Dendritic cell treated with granulocyte-macrophage colony-stimulating factor and Interleukin-4, amounts not matched to agents 40 ng/mL and 50 ng/mL, for 4 days (primary cell): ENCODE results near the gene CSN1S1.
"Not testable (repeated sequence)": the region's sequence is repeated elsewhere in the genome, so short reads cannot be mapped to it uniquely, and the experiment has no call there.

Source experiments
- H3K27ac Mint-ChIP-seq: one replicate; pipeline ENCODE4 v1.8.0; 2022; ENCODE audit warnings: mild to moderate bottlenecking, mixed read lengths
- H3K27me3 Mint-ChIP-seq: one replicate; pipeline ENCODE4 v1.8.0; 2022; ENCODE audit warnings: mild to moderate bottlenecking, mixed read lengths
- H3K36me3 Mint-ChIP-seq: one replicate; pipeline ENCODE4 v1.8.0; 2022; ENCODE audit warnings: low read depth, mixed read lengths
- H3K4me1 Mint-ChIP-seq: one replicate; pipeline ENCODE4 v1.8.0; 2022; ENCODE audit warnings: low read depth, mixed read lengths
- H3K4me3 Mint-ChIP-seq: one replicate; pipeline ENCODE4 v1.8.0; 2022; ENCODE audit warnings: mild to moderate bottlenecking, moderate library complexity, mixed read lengths
- H3K9me3 Mint-ChIP-seq: one replicate; pipeline ENCODE4 v1.8.0; 2022; ENCODE audit warnings: mixed read lengths
- intact Hi-C: fragments of 100-400 bp; cut with micrococcal nuclease; formaldehyde crosslinking; loops from one replicate; pipeline ENCODE4 v1.15.0; 2022

Gene CSN1S1, protein sequence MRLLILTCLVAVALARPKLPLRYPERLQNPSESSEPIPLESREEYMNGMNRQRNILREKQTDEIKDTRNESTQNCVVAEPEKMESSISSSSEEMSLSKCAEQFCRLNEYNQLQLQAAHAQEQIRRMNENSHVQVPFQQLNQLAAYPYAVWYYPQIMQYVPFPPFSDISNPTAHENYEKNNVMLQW

DNA sequence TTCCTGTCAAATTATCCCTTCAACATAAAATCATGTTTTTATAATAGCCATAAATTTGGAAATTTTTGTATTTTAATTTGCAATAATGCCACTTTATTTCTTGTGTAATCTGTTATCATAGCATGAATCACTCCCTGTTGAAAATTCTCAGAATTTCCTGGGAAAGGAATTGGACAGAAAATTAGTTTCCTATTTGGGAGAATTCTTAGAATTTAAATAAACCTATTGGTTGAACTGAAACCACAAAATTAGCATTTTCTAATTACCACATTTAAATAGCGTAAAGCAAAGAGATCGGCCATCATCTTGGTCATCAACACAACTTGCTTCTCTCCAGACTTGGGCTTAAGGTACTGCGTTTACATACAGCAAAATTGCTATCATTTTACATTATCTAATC is at the start of gene CSN1S1:
TSS of gene CSN1S1 (plus strand) at position 301 of the 400 bp plus-strand sequence. CDS start 1,488 bp downstream, outside the sequence.
- no peak within 1 kb of the TSS for H3K27ac Mint-ChIP-seq
- intact Hi-C loops, result no loop called here
- H3K27me3 Mint-ChIP-seq, result no peaks in the 10 kb centered on the region
- no peaks in the 10 kb centered on the region for H3K4me1 Mint-ChIP-seq
- H3K36me3 Mint-ChIP-seq, result no peaks in the 10 kb centered on the region
- H3K4me3 Mint-ChIP-seq, result no peak within 1 kb of the TSS
- no peaks in the 10 kb centered on the region for H3K9me3 Mint-ChIP-seq

DNA sequence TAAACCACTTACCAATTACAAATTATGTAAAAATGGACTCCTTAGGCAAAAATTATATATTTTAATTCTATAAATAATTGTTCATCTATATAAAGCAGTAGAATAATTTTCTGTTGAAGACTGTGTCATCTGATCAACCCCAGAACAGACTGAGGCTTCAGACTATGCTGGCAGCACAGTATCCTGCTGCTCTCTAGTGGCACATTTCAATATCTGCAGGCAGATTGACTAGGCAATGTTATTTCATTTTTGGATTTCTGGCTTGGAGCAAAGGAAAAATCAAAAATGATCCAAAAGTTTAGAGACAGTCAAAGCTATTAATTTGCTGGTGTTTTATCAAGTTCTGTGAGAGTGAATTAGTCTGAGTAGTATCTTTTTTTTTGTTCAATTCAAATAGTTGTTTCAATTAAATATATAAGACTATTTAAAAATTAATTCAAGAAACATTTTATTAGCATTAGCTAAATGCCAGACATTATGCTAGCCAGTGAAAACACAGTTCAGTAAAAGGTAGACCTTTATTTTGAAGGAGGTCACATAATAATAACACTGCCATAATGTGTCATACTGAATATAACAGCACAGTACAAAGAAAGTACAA is 49.6 kb upstream of the CSN1S1 start:
- no peaks in the 10 kb centered on the region for H3K4me1 Mint-ChIP-seq
- intact Hi-C loops, result loop anchor here (1.0 to 5.0 kb wide), 4 partner anchors 192 to 626 kb away; no protein-coding TSS in a partner anchor
- H3K9me3 Mint-ChIP-seq, result peaks cover 11% of the 10 kb centered on the region
- H3K36me3 Mint-ChIP-seq, result no peaks in the 10 kb centered on the region
- H3K4me3 Mint-ChIP-seq, result no peak overlapping the region
- H3K27me3 Mint-ChIP-seq, result no peaks in the 10 kb centered on the region
- H3K27ac Mint-ChIP-seq, result no peak overlapping the region

DNA sequence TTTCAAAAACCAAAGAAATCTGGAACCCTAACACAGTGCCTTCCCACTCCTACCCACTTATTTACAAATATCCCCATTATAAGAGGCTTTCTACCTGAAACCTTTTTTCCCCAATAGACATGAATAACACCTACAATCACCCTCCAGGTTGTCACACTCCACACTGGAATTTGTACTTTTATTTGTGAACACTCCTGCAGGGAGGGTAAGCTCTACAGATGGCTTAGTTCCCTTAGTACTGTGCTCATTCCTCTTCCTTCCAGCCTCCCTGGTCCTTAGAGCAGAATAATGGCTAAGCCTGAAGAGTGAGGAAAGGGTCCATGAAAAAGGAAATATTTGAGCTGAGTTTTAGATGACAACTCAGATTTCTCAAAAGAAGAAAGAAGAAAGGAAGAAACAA is 48.7 kb upstream of the CSN1S1 start:
- Mint-ChIP-seq H3K4me1 (no peaks in the 10 kb centered on the region), H3K27ac (no peak overlapping the region), H3K27me3 (no peaks in the 10 kb centered on the region), H3K4me3 (no peak overlapping the region), H3K9me3 (peaks cover 11% of the 10 kb centered on the region), H3K36me3 (no peaks in the 10 kb centered on the region)
- intact Hi-C loops, result loop anchor here (5.0 kb wide), 3 partner anchors 300 to 625 kb away; no protein-coding TSS in a partner anchor

DNA sequence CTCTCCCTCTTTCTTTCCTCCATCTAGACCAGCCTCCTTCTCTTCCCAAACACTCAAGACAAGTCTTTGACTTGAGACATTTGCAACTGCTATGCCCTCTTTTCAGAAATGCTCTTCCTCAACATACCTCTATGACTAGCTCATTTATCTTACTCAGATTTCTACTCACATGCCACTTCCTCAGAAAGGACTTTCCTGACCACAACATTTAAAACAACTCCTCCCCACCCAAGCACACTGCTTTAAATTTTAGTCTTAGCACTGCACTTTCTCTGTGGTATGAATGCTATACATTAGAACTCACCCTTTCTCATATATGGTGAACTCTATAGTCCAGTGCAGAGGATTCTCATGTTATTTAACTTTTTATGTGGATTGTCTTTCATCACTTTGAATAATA is 42.5 kb upstream of the CSN1S1 start:
- peaks cover 5% of the 10 kb centered on the region for H3K4me1 Mint-ChIP-seq
- no peak overlapping the region for H3K4me3 Mint-ChIP-seq
- peaks cover 3% of the 10 kb centered on the region for H3K27me3 Mint-ChIP-seq
- H3K9me3 Mint-ChIP-seq, result peaks cover 7% of the 10 kb centered on the region
- intact Hi-C loops, result no loop called here
- no peak overlapping the region for H3K27ac Mint-ChIP-seq
- no peaks in the 10 kb centered on the region for H3K36me3 Mint-ChIP-seq

DNA sequence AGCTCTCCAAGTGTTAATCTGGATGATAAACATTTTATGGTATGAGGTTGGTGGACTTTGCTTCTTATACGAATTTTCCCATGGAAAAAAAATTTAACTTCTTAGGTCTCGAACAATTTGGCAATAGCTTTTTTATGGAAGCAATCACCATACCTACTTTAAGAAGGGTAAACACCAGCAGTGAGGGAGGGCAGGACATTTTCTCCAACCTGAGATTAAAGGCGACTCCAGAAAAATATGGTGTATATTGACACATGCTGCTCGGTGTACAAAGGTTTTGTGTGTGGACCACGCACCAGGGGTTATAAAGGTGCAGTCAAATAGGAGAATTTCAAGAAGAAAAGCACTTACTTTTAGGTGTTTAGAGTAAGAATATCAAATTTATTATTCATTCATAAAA is 36.7 kb upstream of the CSN1S1 start:
- Mint-ChIP-seq H3K4me3 (no peak overlapping the region), H3K4me1 (no peaks in the 10 kb centered on the region), H3K27ac (no peak overlapping the region), H3K9me3 (no peaks in the 10 kb centered on the region), H3K27me3 (peaks cover 9% of the 10 kb centered on the region), H3K36me3 (no peaks in the 10 kb centered on the region)
- intact Hi-C loops, result no loop called here

DNA sequence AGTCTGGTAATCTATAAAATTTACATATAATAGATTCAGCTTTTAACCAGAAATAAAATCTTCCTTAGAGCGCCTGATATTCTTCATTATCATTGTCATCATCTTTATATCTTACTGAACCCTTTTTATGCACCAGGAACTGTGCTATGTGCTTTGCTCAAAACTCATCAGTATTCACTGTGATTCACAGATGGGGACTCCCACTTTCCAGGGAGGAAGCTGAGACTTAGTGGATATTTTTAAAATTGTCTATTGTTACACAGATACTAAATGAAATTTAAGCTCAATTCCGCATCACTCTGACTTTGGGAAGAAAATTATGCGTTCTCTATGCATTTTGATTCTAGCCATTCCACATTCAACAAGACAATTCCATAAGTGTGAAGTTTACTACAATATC is 36.1 kb upstream of the CSN1S1 start:
- no peak overlapping the region for H3K4me3 Mint-ChIP-seq
- no peaks in the 10 kb centered on the region for H3K36me3 Mint-ChIP-seq
- H3K27ac Mint-ChIP-seq, result no peak overlapping the region
- H3K9me3 Mint-ChIP-seq, result no peaks in the 10 kb centered on the region
- no peaks in the 10 kb centered on the region for H3K4me1 Mint-ChIP-seq
- peaks cover 9% of the 10 kb centered on the region for H3K27me3 Mint-ChIP-seq
- intact Hi-C loops, result no loop called here

DNA sequence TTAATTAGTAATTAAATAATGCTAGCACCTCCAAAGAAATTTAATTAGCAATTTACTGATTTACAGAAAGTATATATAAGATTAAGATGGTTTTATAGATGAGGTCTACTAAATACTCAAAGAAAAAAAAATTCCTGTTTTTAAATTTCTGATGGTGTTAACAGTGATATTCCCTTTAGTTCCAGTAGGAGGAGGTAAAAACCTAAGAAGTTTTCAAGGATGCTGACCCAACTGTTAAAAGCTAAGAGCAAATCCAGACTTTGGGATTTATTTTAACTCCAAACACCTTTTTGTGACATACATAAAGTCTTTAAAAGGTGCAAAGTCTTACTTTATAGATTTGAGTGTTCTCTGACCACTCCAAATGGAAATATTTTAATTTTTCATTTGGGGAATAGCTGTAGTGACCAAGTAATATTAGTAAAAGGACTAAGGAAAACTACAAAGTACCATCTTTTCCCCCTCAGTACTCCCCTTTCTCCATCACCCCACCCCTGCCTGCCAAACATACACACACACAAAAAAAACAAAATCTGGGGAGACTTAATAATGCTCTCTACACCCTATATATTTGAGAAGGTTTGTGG is 34.2 kb upstream of the CSN1S1 start:
- intact Hi-C loops, result no loop called here
- H3K4me3 Mint-ChIP-seq, result no peak overlapping the region
- no peaks in the 10 kb centered on the region for H3K9me3 Mint-ChIP-seq
- no peaks in the 10 kb centered on the region for H3K4me1 Mint-ChIP-seq
- H3K27ac Mint-ChIP-seq, result no peak overlapping the region
- no peaks in the 10 kb centered on the region for H3K36me3 Mint-ChIP-seq
- H3K27me3 Mint-ChIP-seq, result peaks cover 9% of the 10 kb centered on the region

DNA sequence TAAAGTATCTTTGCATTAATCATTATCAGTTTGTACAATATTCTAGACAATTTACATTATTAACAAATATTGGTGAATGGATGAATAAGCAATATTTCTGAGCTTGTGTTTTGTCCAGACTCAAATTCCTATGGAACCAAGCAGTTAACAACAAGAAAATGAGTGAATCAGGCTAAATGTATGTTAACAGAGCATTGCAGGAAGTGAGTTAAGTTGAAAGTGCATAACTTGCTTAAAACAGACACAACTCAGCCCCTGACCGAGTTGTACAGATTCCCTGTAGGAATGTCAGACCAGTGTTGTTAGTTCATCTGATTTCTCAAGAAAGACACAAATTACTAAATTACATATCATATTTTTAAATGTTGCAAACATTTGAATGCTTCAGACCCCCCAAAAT is 23.7 kb upstream of the CSN1S1 start:
- H3K36me3 Mint-ChIP-seq, result no peaks in the 10 kb centered on the region
- peaks cover 8% of the 10 kb centered on the region for H3K27me3 Mint-ChIP-seq
- intact Hi-C loops, result no loop called here

DNA sequence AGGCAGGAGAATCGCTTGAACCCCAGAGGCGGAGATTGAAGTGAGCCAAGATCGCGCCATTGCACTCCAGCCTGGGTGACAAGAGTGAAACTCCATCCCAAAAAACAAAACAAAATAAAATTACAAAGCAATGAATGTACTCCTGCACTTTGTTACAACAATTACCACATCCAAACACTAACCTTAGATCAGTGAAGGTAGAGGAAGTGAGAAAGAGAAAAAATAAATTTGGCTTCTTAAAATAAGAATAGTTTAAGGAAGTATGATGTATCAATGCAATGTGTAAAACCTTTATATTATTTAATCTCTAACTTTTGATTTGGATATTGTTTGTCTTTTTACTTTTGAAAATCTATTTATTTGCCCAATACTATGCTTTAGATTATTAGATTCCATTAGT is 21.7 kb upstream of the CSN1S1 start:
- no peak overlapping the region for H3K4me3 Mint-ChIP-seq
- H3K27me3 Mint-ChIP-seq, result peaks cover 3% of the 10 kb centered on the region
- H3K4me1 Mint-ChIP-seq, result peaks cover 7% of the 10 kb centered on the region
- intact Hi-C loops, result no loop called here
- H3K36me3 Mint-ChIP-seq, result no peaks in the 10 kb centered on the region
- no peak overlapping the region for H3K27ac Mint-ChIP-seq
- H3K9me3 Mint-ChIP-seq, result no peaks in the 10 kb centered on the region

More for the DNA sequence above, 23.7 kb upstream of the CSN1S1 start:
- Mint-ChIP-seq H3K4me3 (no peak overlapping the region), H3K4me1 (peaks cover 7% of the 10 kb centered on the region), H3K9me3 (no peaks in the 10 kb centered on the region), H3K27ac (no peak overlapping the region)

DNA sequence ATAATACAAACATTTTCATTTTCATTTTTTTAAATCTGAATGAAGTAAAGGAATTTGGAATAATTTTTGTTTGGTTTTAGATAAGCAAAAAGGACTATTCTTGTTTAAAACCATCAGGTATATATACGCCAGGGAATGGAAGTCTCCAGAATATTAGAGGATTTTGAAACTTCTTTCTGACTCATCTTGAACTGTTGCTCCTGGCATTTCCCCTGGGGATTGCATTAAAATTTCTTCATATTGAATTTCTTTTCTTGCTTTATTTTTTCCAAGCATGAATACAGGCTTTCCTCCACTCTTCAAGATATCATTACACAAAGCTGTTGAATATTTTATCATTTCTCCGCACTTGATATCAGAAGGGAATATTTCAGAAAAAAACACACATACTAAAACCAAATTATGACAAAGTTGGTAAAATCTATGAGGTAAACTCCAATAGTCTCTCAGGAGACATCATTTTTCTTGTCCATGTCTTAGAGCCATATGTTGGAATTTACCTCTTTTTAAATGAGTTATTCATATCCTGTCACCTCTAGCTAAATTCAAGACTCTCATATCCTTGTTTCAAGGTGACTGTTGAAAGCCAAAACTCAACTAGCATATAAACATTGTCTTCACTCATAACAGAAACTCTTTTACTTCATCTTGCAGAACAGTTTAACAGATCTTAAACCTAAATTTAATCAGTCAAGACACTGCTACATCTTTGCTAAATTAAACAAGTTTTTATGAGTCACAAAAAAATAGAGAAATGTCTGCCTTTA is 20.7 kb upstream of the CSN1S1 start:
- Mint-ChIP-seq H3K27ac (no peak overlapping the region), H3K4me3 (no peak overlapping the region), H3K9me3 (no peaks in the 10 kb centered on the region), H3K4me1 (peaks cover 7% of the 10 kb centered on the region), H3K36me3 (no peaks in the 10 kb centered on the region), H3K27me3 (peaks cover 3% of the 10 kb centered on the region)
- intact Hi-C loops, result no loop called here

DNA sequence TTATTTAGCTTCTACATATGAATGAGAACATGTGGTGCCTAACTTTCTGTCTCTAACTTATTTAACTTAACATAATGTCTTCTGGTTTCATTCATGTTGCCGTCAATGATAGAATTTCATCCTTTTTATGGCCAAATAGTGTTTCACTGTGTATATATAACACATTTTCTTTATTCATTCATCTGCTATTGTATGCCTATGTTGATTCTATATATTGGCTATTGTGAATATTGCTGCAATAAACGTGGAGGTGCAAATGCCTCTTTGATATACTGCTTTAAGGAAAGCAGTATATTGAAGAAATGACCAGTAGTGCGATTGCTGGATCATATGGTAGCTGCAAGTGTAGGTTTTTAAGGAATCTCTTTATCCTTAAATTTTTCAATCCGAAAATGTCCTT is 10.0 kb upstream of the CSN1S1 start:
- Mint-ChIP-seq H3K9me3 (no peaks in the 10 kb centered on the region), H3K36me3 (no peaks in the 10 kb centered on the region), H3K4me3 (no peak overlapping the region), H3K27ac (no peak overlapping the region), H3K27me3 (no peaks in the 10 kb centered on the region), H3K4me1 (no peaks in the 10 kb centered on the region)
- intact Hi-C loops, result no loop called here

DNA sequence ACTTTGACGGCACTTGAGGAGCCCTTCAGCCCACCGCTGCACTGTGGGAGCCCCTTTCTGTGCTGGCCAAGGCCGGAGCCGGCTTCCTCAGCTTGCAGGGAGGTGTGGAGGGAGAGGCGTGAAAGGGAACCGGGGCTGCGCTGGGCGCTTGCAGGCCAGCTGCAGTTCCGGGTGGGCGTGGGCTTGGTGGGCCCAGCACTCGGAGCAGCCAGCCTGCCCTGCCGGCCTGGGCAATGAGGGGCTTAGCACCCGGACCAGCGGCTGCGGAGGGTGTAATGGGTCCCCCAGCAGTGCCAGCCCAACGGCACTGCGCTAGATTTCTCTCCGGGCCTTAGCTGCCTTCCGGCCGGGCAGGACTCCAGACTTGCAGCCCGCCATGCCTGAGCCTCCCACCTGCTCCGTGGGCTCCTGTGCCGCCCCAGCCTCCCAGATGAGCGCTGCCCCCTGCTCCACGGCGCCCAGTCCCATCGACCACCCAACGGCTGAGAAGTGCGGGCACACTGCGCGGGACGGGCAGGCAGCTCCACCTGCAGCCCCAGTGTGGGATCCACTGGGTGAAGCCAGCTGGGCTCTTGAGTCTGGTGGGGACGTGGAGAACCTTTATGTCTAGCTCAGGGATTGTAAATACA is 7.0 kb upstream of the CSN1S1 start:
- H3K36me3 Mint-ChIP-seq, result not testable (repeated sequence)

DNA sequence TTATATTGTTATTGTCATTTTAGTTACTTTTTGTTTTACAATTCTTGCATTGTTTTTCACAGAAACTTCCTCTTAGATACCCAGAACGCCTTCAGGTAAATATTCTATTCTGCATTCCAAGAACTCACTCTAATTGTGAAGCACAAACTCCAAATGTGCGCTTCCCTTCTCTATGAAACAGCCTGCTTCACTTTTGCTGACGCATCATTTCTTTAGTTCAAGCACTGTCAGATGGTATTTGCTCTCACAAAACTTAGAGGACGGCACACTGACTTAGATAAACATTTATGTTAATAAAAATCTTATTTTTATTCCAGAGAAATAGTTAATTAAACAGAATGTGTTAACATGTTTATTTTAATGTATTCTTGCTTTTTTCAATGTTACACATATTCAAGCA is 3.3 kb downstream of the CSN1S1 start:
- Mint-ChIP-seq H3K27ac (no peak overlapping the region), H3K27me3 (no peaks in the 10 kb centered on the region), H3K4me1 (no peaks in the 10 kb centered on the region), H3K36me3 (no peaks in the 10 kb centered on the region), H3K9me3 (no peaks in the 10 kb centered on the region), H3K4me3 (no peak overlapping the region)
- intact Hi-C loops, result no loop called here

More for the DNA sequence above, 7.0 kb upstream of the CSN1S1 start:
- H3K4me3 Mint-ChIP-seq, H3K27me3 Mint-ChIP-seq, H3K27ac Mint-ChIP-seq, H3K4me1 Mint-ChIP-seq, intact Hi-C loops, H3K9me3 Mint-ChIP-seq: not testable (repeated sequence)

DNA sequence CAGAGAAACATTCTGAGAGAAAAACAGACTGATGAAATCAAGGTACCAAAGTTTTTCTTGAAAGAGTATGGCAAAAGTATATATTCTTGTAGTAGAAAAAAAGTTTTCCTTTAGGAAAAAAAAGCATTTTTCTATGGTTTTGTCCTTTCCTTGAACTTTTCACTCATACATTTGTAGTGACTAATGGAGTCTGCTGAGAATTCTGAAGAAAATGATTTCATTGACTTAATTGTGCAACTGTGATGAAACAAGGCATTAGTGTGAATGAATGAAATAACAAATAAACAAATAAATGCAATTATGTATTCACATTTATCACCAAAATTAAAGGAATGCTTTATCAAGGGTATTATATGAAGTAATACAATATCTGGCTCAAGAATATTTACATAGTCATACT is 5.7 kb downstream of the CSN1S1 start:
- no peaks in the 10 kb centered on the region for H3K9me3 Mint-ChIP-seq
- no peaks in the 10 kb centered on the region for H3K27me3 Mint-ChIP-seq
- no peak overlapping the region for H3K4me3 Mint-ChIP-seq
- no peaks in the 10 kb centered on the region for H3K4me1 Mint-ChIP-seq
- no peak overlapping the region for H3K27ac Mint-ChIP-seq
- intact Hi-C loops, result no loop called here
- H3K36me3 Mint-ChIP-seq, result no peaks in the 10 kb centered on the region
